Psoas muscle (tissue), 8 donors: Measurements from ENCODE around the gene CPTP. TPM values are rescaled to one million over a fixed set of nuclear protein-coding genes. Genes with fewer than 3 reads are reported as not detected.

Experiments used
- ATAC-seq, 4 donors: fragments of 200-7000 bp; cut with Tn5 transposase; one replicate each; pipeline ENCODE4 v1.9.1; 2020; ENCODE audit warnings: moderate library complexity in 3 of 4, mild to moderate bottlenecking in 2 of 4
- DNase-seq, 2 donors: peaks; one replicate each; pipeline ENCODE4 v3.0.0-alpha.2; 2020
- H3K27ac ChIP-seq: fragments of 200-600 bp; one replicate; pipeline ENCODE4 v1.8.0; 2022
- H3K27me3 ChIP-seq, 3 donors: fragments of 200-600 bp in 1 of 3; one replicate each; pipeline versions ENCODE4 v1.6.1 to v1.8.0; 2013 to 2022; ENCODE audit warnings: low read length in 2 of 3, mild to moderate bottlenecking in 2 of 3, moderate library complexity in 1 of 3; ENCODE audit not compliant: insufficient read depth in 3 of 3
- H3K36me3 ChIP-seq, 2 donors: fragments of 200-600 bp in 1 of 2; one replicate each; pipeline versions ENCODE4 v1.6.1 to v1.8.0; 2013 to 2022; ENCODE audit warnings: low read depth in 1 of 2, mild to moderate bottlenecking in 1 of 2, moderate library complexity in 1 of 2; ENCODE audit not compliant: insufficient read depth in 1 of 2
- H3K4me1 ChIP-seq: fragments of 200-600 bp; one replicate; pipeline ENCODE4 v1.8.0; 2022
- H3K4me3 ChIP-seq: fragments of 200-600 bp; one replicate; pipeline ENCODE4 v1.8.0; 2022; ENCODE audit warnings: mild to moderate bottlenecking
- H3K9me3 ChIP-seq: fragments of 200-600 bp; one replicate; pipeline ENCODE4 v1.8.0; 2022
- WGBS, 3 donors: extraction: QIAGEN DNeasy Blood & Tissue Kit; methylation state at CpG; one replicate each; pipeline versions ENCODE4 v1.1.6 to v1.1.7; 2013; 5-methylcytosine and 5-hydroxymethylcytosine counted together
- intact Hi-C, 2 donors: fragments of 100-400 bp; cut with DNase I; formaldehyde crosslinking; loops; one replicate each; pipeline versions ENCODE4 v1.11.0 to v1.14.2; 2022
- polyA plus RNA-seq, 3 donors: library from polyadenylated mRNA; stranded (reverse); fragments of 200-250 nt; gene quantifications; one replicate each; pipeline ENCODE4 v1.2.3, GENCODE V29; 2013
- total RNA-seq, 4 donors: library from RNA; stranded (reverse); fragmentation: NEBNext Ultra II Directional in 2 of 4; extraction: Animal tissue kit (Norgen Biotek cat#: 25700) in 2 of 4; gene quantifications; one replicate each; pipeline versions ENCODE4 v1.2.1 to v1.2.4, GENCODE V29; 2021 to 2023
- TF ChIP-seq, protein P1 (sequence below): fragments of 200-600 bp; IDR thresholded peaks from one replicate; pipeline ENCODE4 v1.8.0; 2022; ENCODE audit warnings: antibody characterized with exemption
- donor health status: healthy with polysubstance abuse.
- donor health status: DM: no; HTN: no; CAD: no; lungs with moderate emphysema.
- donor health status: Bipolar disorder and iron deficiency.
- donor health status: healthy.
- donor health status: DM: yes; HTN: yes; CAD: no.
- donor health status: DM: no; HTN: no; CAD: no.
- donor health status: DM: no; HTN: no; CAD: no.
- donor health status: DM: yes; HTN: yes; CAD: no.

Gene CPTP
- total and polyA plus RNA-seq, 7 donors: 18.2 to 39.5 (median 31.3) TPM

DNA sequence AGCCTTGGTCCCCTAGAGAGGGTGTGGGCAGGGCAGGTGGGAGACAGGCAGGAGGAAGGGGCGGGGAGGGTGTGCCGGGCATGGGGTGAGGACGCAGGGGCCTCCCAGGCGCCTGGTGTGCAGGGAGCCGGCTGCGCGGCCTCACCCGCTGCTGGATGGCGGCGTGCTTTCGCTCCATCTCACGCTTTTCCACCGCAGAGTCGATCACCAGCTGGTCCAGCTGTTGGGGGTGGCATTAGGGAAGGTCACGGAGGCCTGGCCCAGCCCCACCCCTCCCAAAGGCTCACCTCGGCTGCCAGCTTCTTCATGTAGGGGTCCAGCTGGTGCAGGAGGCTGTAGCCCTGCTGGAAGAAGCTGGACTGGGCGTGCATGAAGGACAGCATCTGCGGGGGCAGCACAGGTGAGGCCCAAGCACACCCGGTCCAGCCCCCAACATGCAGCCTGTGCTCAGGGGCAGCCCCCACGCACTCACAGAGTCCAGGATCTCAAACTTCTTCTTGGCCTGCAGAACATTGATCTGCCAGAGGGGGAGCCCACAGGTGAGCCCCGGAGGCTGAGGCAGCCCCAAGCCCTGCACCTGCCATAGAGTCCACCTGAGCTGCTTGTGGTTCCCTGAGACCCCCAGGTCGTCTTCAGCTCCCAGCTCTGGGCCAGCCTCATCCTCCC lies 24.8 kb upstream of the CPTP start:
- ATAC-seq (no peak), DNase-seq (no peak)
- Histone ChIP-seq H3K27ac (no peak overlapping the region), H3K27me3 (no peaks in the 10 kb centered on the region), H3K4me3 (no peak overlapping the region), H3K36me3 (peaks cover 0 to 31% of the 10 kb centered on the region in 2 donors), H3K9me3 (no peaks in the 10 kb centered on the region), H3K4me1 (peaks cover 9% of the 10 kb centered on the region)
- intact Hi-C loops: no loop called here
- 78 to 85% (median 82%) methylated on average over 21 to 22 of the region's 22 CpGs for whole genome bisulfite sequencing, 3 donors
- TF ChIP-seq, protein P1, sequence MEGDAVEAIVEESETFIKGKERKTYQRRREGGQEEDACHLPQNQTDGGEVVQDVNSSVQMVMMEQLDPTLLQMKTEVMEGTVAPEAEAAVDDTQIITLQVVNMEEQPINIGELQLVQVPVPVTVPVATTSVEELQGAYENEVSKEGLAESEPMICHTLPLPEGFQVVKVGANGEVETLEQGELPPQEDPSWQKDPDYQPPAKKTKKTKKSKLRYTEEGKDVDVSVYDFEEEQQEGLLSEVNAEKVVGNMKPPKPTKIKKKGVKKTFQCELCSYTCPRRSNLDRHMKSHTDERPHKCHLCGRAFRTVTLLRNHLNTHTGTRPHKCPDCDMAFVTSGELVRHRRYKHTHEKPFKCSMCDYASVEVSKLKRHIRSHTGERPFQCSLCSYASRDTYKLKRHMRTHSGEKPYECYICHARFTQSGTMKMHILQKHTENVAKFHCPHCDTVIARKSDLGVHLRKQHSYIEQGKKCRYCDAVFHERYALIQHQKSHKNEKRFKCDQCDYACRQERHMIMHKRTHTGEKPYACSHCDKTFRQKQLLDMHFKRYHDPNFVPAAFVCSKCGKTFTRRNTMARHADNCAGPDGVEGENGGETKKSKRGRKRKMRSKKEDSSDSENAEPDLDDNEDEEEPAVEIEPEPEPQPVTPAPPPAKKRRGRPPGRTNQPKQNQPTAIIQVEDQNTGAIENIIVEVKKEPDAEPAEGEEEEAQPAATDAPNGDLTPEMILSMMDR: peak; percentile 6

DNA sequence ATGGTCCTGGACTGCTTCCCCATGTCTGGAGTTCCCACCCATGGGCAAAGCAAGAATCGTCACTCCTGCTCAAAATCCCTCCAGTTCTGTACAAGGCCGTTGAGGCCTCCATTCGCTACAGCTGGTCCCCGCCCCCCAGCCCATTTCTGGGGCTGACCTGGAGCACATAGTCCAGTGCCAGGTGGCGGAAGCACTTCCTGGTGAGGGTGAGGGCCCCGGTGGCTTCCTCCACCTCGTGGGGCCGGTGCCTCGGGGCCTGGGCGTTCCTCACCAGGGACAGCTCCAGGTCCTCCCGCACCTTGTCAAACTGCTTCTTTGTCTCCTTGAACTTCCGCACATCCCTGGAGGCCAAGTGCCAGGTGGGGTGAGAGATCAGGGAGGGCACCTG lies 24.3 kb upstream of the CPTP start:
- intact Hi-C loops: no loop called here

DNA sequence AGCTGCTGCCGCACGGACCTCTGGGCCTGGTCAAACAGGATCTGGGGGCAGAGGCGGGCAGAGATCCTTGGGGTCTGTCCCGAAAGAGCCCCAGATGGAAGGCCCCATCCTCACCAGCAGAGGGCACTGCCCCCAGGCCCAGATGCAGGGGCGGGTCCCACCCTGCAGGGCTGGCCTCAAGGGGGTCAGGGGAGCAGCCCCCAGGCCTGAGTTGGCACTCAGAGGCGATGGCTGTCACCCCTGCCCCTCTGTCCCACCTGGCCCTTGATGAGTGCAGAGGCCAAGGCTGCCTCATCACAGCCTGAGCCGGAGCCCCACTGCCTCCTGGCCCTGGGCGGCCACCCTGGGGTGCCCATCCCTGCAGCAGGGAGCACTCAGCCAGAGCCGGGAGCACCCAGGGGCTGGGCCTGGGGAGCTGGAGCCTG lies 22.6 kb upstream of the CPTP start:
- ATAC-seq (no peak), DNase-seq (no peak)
- H3K36me3 ChIP-seq: peaks cover 0 to 9% of the 10 kb centered on the region in 2 donors
- H3K4me3 ChIP-seq: no peak overlapping the region
- no peak overlapping the region for H3K27ac ChIP-seq
- intact Hi-C loops: no loop called here
- TF ChIP-seq, protein P1: peak; percentile 25
- 91 to 93% (median 91%) methylated on average over 8 to 9 of the region's 9 CpGs for WGBS, 3 donors
- H3K4me1 ChIP-seq: peaks cover 31% of the 10 kb centered on the region
- H3K27me3 ChIP-seq: no peaks in the 10 kb centered on the region
- H3K9me3 ChIP-seq: no peaks in the 10 kb centered on the region

More for the DNA sequence above, 24.3 kb upstream of the CPTP start:
- H3K27me3 ChIP-seq: no peaks in the 10 kb centered on the region
- H3K9me3 ChIP-seq: no peaks in the 10 kb centered on the region
- DNase-seq: no peak
- peaks cover 0 to 26% of the 10 kb centered on the region in 2 donors for H3K36me3 ChIP-seq
- H3K4me1 ChIP-seq: peaks cover 15% of the 10 kb centered on the region
- TF ChIP-seq, protein P1: no peak
- no peak overlapping the region for H3K4me3 ChIP-seq
- WGBS, 3 donors: 85 to 87% (median 86%) methylated on average over 12 of the region's 12 CpGs
- no peak overlapping the region for H3K27ac ChIP-seq
- ATAC-seq: no peak

DNA sequence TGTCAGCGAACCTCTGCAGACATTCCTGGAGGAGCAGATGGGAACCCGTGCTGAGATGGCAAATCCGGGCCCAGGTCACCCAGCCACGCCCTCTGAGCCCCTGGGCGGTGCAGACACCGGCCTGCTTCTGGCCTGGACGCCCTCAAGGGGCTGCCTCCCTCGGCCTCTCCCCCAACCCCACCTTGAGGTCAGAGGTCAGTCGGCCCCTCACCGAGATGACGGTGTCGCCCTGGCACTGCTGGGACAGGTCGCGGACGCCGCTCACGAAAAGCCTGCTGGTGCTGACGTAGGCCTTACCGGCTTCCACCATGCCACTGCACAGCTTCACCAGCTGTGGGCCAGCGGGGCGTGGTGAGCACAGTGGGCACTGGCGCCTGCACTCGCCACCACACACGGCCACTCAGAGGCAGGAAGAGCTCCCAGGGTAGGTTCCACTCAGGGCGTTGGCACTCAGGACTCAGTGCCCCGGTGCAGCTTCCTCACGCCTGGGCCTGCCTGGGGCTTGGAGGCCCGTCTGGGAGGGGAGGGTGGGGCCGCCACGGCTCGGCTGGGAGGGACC lies 21.6 kb upstream of the CPTP start:
- WGBS, 3 donors: 82 to 88% (median 84%) methylated on average over 29 to 31 of the region's 31 CpGs
- intact Hi-C loops: no loop called here

More for the DNA sequence above, 21.6 kb upstream of the CPTP start:
- ATAC-seq: no peak
- H3K4me1 ChIP-seq: peaks cover 32% of the 10 kb centered on the region
- no peak overlapping the region for H3K4me3 ChIP-seq
- DNase-seq: no peak
- H3K27me3 ChIP-seq: no peaks in the 10 kb centered on the region
- no peaks in the 10 kb centered on the region for H3K9me3 ChIP-seq
- H3K36me3 ChIP-seq: peaks cover 0 to 4% of the 10 kb centered on the region in 2 donors
- no peak overlapping the region for H3K27ac ChIP-seq
- TF ChIP-seq, protein P1: no peak
